LNCaP clone FGC (cell line): ENCODE results near the gene ANKRD60.

ENCODE experiments used
- DNase-seq: peaks from one replicate; pipeline ENCODE4 v3.0.0-alpha.2; 2011; ENCODE audit warnings: low read depth
- H3K4me3 ChIP-seq: 2 replicates; pipeline ENCODE4 v1.5.1; 2011; ENCODE audit warnings: mild to moderate bottlenecking, low read depth, low read length, control low read depth
- CTCF ChIP-seq: IDR thresholded peaks from 2 replicates; pipeline ENCODE4 v1.5.1; 2012; ENCODE audit warnings: mild to moderate bottlenecking; ENCODE audit not compliant: control insufficient read depth, insufficient read depth; ENCODE audit errors: extremely low read depth

The ANKRD60 gene

GRCh38 chr20:58223358-58223941 is 5.0 kb downstream of the ANKRD60 start:
- DNase-seq = no peak
- H3K4me3 ChIP-seq = no peak overlapping the region
- no peak for TF ChIP-seq CTCF

DNA sequence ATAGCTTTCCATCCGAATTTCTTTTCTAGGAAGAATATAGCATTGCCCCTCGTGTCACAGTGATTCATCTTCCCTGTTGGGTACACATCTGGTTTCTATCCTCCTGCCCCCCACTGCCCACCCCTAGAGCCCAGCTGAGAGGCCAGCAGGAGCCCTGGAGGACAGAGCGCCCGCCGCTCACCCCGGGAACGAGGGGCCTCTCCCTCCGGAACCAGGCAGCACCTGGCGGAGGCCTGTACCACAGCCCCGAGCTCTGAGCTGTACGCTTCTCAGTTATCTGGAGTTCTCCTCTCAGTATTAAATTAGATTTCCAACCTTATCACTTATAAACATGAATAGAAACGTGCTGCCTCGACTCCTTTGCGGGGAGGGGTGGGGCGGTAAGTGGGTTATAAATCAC is 6.0 kb downstream of the ANKRD60 start:
- DNase-seq = no peak
- no peak for TF ChIP-seq CTCF
- H3K4me3 ChIP-seq = no peak overlapping the region

DNA sequence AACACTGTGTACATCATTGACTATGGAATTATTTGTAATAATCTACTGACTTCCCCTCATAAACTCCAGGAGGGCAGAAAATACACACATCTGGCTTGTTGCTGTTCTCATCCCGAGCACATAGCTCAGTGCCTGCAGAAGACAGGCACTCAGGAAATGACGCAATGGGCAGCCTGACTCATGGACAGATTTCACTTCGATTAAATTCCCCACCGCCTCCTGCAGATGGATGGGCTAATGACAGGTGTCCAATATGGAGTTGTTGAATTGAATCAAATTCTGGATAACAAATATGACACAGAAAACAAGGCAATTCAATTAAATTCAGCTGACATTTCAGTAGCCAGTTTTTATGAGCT is 9.1 kb downstream of the ANKRD60 start:
- DNase-seq = no peak
- no peak overlapping the region for H3K4me3 ChIP-seq
- TF ChIP-seq CTCF = no peak

GRCh38 chr20:58218665-58219341 is 9.7 kb downstream of the ANKRD60 start:
- TF ChIP-seq CTCF = no peak
- no peak for DNase-seq
- H3K4me3 ChIP-seq = no peak overlapping the region

DNA sequence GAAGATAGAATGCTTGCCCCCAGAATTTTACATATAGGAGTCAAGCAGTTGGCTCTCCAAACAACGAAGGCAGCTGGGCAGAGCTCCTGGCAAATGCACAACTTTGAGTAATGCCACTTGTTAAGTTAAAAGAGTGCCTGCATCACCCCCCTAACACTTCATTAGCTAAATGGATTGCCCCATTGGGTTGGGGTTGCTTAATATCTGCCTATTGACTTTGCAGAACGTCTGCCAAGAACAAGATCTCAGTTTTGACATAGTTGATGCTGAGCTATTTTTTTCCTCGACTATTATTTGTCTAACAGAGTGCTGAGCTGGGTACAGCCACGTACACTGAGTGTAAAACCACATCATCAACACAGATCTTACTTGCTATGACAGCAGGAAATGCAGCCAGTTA is 12.1 kb downstream of the ANKRD60 start:
- no peak for TF ChIP-seq CTCF
- no peak overlapping the region for H3K4me3 ChIP-seq
- DNase-seq = no peak

- no peak for DNase-seq
- no peak for TF ChIP-seq CTCF
- no peak overlapping the region for H3K4me3 ChIP-seq
Observed at GRCh38 chr20:58215116-58215515, 13.3 kb downstream of the ANKRD60 start.

GRCh38 chr20:58214310-58214709 is 14.1 kb downstream of the ANKRD60 start:
- TF ChIP-seq CTCF = no peak

More at GRCh38 chr20:58214310-58214709, 14.1 kb downstream of the ANKRD60 start:
- no peak overlapping the region for H3K4me3 ChIP-seq
- no peak for DNase-seq
